ENCODE data around the gene RANBP3L. TPM values are rescaled to one million over a fixed set of nuclear protein-coding genes. Genes with fewer than 3 reads are reported as not detected.

Gene RANBP3L
- polyA plus RNA-seq, 2 of the 4 experiments (the other 2 are of a cell fraction): not detected

DNA sequence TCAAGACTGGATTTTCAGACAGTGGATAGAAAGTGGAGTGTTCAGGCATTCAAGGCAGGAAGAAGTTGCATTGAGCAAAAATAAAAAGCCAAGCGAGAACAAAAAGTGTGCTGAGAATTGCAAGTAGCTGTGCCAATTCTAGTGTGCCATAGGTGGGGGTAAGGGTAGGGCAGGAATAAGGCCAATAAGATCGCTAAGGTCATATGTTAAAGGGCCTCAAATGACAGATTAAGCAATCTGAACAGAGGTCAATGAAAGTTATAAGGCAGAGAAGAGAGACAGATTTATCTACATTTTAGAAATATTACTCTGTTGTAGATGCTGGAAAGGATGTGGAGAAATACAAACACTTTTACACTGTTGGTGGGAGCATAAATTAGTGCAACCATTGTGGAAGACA is 96.4 kb downstream of the RANBP3L start:
- FAIRE-seq (no peak), DNase-seq (ENCODE audit: low read depth in 1 of 2, low spot score in 1 of 2) (no peak), ATAC-seq (no peak)
- H3K4me1 ChIP-seq: no peaks in the 10 kb centered on the region
- H3K4me3 ChIP-seq: no peak overlapping the region
- ChIA-PET CTCF (interaction anchor here (0.6 kb wide), 1 partner anchor 8 kb away, joined by 3 read pairs; no protein-coding TSS in a partner anchor), POLR2A (no interaction called here)
- TF ChIP-seq POLR2A (IDR thresholded peaks at IDR 0.05; ENCODE audit: low read length) (no peak), FOXS1 (CRISPR knock-in tag; IDR thresholded peaks at IDR 0.05) (no peak), NPAS2 (CRISPR knock-in tag; IDR thresholded peaks at IDR 0.05; ENCODE audit: borderline replicate concordance) (no peak), RAD21 (conservative IDR thresholded peaks at IDR 0.05 in 1 of 2, IDR thresholded peaks at IDR 0.05 in 1 of 2) (no peak), MAFK (IDR thresholded peaks at IDR 0.05; ENCODE audit: partially characterized antibody) (no peak), CEBPB (IDR thresholded peaks at IDR 0.05) (no peak), FOSB (CRISPR knock-in tag; IDR thresholded peaks at IDR 0.05) (no peak), ZSCAN20 (CRISPR knock-in tag; IDR thresholded peaks at IDR 0.05) (no peak), RARB (CRISPR knock-in tag; IDR thresholded peaks at IDR 0.05) (no peak), CHD2 (IDR thresholded peaks at IDR 0.05; ENCODE audit: low read length, partially characterized antibody) (no peak)
- TF ChIP-seq, protein P1, sequence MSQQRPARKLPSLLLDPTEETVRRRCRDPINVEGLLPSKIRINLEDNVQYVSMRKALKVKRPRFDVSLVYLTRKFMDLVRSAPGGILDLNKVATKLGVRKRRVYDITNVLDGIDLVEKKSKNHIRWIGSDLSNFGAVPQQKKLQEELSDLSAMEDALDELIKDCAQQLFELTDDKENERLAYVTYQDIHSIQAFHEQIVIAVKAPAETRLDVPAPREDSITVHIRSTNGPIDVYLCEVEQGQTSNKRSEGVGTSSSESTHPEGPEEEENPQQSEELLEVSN (IDR thresholded peaks at IDR 0.05; ENCODE audit: borderline replicate concordance, low read depth): no peak
- H3K4me2 ChIP-seq: no peak overlapping the region
- H3K27ac ChIP-seq: no peak overlapping the region
- H3K9me3 ChIP-seq: no peaks in the 10 kb centered on the region
- 93% methylated on average over 2 of the region's 2 CpGs for WGBS (ENCODE audit: missing lambda C conversion rate)

DNA sequence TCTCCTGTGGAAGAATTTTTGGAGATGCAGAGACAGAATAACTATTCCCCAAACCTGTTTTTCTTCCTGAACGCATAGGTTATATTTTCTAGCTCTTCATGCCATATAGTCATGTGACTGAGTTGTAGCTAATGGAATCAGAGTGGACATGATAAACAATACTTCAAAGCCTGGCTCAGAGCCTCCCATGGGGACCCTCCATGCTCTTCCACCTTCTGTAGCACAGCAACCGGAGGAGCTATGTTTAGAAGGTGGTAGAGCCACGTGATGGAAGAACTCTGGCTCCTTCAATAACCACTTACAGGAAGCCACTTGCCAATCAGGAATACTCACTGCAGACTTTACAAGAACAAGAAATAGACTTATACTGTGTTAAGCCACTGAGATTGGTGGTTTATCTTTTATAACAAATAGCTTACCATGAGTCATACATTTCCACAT is 99.2 kb downstream of the RANBP3L start:
- WGBS (ENCODE audit: missing lambda C conversion rate): 91% methylated on average over 3 of the region's 3 CpGs
- FAIRE-seq (no peak), DNase-seq (ENCODE audit: low read depth in 1 of 2, low spot score in 1 of 2) (no peak), ATAC-seq (no peak)
- no peak for TF ChIP-seq HMGXB4 (CRISPR knock-in tag; IDR thresholded peaks at IDR 0.05; ENCODE audit: borderline replicate concordance)
- no peak for TF ChIP-seq BHLHE40 (IDR thresholded peaks at IDR 0.05; ENCODE audit: low read depth, low read length)
- no peak for TF ChIP-seq MYC (IDR thresholded peaks at IDR 0.05; ENCODE audit: borderline replicate concordance, low read length)
- TF ChIP-seq ZFP36 (IDR thresholded peaks at IDR 0.05; ENCODE audit: borderline replicate concordance, partially characterized antibody): no peak
- TF ChIP-seq RAD21 (conservative IDR thresholded peaks at IDR 0.05 in 1 of 2, IDR thresholded peaks at IDR 0.05 in 1 of 2): no peak
- no peak for TF ChIP-seq JUNB (IDR thresholded peaks at IDR 0.05)
- no peaks in the 10 kb centered on the region for H3K9me3 ChIP-seq
- H3K4me1 ChIP-seq: no peaks in the 10 kb centered on the region
- ChIA-PET POLR2A (no interaction called here), CTCF (interaction anchor here (1.0 to 1.5 kb wide), 6 partner anchors 15 to 123 kb away, joined by 3 to 5 read pairs (median 4); partner anchors contain the start of gene NADK2)
- no peak overlapping the region for H3K4me3 ChIP-seq
- no peak overlapping the region for H3K4me2 ChIP-seq
- H3K27ac ChIP-seq: no peak overlapping the region

DNA sequence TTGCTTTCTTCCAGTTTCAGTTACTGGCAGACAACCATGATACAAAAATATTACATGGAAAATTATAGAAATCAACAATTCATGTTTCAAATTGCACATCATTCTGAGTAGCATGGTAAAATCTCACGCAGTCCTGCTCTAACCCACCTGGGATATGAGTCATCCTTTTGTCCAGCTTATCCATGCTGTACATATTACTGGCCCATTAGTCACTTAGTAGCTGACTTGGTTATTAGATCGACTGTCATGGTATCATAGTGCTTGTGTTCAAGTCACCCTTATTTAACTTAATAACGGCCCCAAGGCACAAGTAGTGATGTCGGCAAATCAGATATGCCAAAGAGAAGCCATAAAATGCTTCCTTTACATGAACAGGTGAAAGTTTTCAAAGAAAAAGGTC is 101.2 kb downstream of the RANBP3L start:
- TF ChIP-seq RAD21 (conservative IDR thresholded peaks at IDR 0.05 in 1 of 2, IDR thresholded peaks at IDR 0.05 in 1 of 2) (no peak), SMC3 (IDR thresholded peaks at IDR 0.05) (no peak), FOSL2 (IDR thresholded peaks at IDR 0.05) (no peak), FOSL2 (CRISPR knock-in tag; IDR thresholded peaks at IDR 0.05) (peak; percentile 53)
- TF ChIP-seq, protein P1 (IDR thresholded peaks at IDR 0.05; ENCODE audit: borderline replicate concordance, low read depth): no peak
- ATAC-seq: no peak

More for the DNA sequence above, 101.2 kb downstream of the RANBP3L start:
- H3K9me3 ChIP-seq: no peaks in the 10 kb centered on the region
- H3K27ac ChIP-seq: no peak overlapping the region
- no peak overlapping the region for H3K4me2 ChIP-seq
- FAIRE-seq: no peak
- ChIA-PET POLR2A (no interaction called here), CTCF (interaction anchor here (0.9 kb wide), 1 partner anchor 41 kb away, joined by 3 read pairs; the partner anchor contains the start of gene NADK2)
- WGBS (ENCODE audit: missing lambda C conversion rate): 76% methylated on average over 4 of the region's 4 CpGs
- H3K4me1 ChIP-seq: no peaks in the 10 kb centered on the region
- no peak overlapping the region for H3K4me3 ChIP-seq
- DNase-seq (ENCODE audit: low read depth in 1 of 2, low spot score in 1 of 2): no peak

Data from A549 (cell line).